CD4-positive, alpha-beta T cell treated with Interleukin-17A for 4 hours (primary cell): ENCODE measurements around the gene SHFL.

Experiments
- DNase-seq: peaks from one replicate; pipeline ENCODE4 v3.0.0-alpha.2; 2020; ENCODE audit warnings: mixed read lengths

SHFL gene

DNA sequence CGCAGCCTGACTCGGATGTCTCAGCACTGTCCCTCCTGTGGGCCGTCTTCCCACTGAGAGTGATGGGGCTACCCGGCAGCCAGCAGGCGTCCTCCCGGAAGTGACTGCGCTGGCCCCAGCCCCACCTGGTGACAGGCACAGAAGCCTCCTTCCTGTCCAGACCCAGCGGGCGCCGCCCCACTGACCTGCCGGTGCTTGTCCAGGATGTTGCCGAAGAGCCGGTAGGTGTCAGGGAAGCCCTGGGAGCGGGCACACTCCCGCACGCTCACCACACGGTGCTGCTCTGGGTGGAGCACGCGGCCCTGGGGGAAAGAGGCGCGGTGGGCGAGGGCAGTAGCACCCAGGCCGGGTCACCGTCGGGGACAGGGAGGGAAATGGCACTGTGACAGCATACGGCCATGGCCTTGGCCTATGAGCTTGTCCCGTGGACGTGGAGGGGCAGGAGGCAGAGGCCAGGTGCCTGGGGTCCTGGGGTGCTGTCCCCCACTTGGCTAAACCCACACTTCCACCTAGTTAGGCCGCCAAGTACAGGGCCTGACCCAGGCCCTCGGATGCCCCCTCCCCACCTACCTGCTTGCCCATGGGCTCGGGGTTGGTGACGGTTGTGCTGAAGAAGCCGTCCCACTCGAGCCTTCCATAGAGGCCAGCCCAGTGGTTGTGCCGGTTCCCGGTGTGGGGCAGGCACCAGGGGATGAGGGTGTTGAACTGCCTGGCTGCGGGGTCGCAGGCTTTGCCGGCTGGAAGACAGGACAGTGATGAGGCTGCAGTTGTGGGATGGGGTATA lies 49.6 kb downstream of the SHFL start:
- no peak for DNase-seq

DNA sequence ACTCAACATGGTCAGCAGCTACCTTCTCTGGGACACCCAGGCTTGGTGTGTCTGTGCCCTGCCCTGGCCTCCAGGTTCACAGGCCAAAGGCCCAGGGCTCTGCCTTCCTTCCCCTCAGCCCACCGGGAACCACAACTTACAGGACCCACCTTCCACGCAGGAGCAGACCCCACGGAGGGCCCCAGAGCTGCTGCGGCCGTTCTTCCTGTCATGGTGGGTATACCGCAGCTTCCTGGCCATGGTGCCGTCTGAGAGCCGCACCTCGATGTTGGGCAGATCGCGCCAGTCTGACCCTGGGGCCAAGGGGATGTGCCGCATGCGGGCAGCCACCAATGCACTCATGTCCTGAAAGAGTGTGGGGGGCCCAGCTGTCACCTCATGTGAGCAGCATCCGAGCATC lies 50.8 kb downstream of the SHFL start:
- no peak for DNase-seq

DNA sequence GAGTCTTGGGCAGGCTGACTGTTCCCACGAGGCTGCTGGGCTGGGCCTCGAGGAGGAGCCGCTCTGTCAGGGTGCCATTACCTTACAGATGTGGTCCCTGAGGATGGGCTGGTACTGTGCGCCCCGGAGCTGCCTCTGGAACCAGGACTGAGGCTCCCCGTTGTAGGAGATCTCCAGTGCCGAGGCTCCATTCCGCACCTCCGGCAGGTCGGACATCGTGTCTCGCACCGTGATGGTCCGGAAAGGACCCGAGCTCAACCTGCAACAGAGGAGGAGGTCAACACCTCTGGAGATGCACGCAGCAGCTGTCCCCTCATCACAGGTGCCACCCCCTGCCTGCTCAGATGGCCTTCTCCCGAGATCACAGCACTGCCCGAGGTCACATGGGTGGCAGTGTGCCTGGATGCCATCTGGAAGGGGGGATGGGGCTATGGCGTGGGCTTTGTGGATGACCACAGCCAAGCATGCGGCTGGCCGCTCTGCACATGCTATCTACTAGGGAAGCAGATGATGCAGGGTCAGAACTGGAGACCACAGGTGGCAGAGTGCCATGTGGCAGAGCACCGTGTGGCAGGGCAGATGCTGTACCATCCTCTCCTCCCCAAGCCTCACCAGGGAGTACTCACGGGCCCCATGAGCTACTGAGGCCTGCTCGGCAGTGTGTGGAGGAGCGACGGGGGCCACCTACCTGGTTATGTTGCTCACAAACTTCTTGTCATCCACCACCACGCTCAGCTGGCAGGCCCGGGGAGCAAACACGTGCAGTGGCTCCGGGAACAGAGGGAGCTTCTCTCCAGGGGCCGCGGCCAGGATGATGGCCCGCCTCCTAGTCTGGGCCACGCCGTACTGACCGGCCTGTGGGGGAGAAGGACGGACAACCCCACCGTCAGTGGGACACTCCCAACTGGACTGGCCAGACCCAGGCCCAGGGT lies 51.9 kb downstream of the SHFL start:
- DNase-seq: no peak

DNA sequence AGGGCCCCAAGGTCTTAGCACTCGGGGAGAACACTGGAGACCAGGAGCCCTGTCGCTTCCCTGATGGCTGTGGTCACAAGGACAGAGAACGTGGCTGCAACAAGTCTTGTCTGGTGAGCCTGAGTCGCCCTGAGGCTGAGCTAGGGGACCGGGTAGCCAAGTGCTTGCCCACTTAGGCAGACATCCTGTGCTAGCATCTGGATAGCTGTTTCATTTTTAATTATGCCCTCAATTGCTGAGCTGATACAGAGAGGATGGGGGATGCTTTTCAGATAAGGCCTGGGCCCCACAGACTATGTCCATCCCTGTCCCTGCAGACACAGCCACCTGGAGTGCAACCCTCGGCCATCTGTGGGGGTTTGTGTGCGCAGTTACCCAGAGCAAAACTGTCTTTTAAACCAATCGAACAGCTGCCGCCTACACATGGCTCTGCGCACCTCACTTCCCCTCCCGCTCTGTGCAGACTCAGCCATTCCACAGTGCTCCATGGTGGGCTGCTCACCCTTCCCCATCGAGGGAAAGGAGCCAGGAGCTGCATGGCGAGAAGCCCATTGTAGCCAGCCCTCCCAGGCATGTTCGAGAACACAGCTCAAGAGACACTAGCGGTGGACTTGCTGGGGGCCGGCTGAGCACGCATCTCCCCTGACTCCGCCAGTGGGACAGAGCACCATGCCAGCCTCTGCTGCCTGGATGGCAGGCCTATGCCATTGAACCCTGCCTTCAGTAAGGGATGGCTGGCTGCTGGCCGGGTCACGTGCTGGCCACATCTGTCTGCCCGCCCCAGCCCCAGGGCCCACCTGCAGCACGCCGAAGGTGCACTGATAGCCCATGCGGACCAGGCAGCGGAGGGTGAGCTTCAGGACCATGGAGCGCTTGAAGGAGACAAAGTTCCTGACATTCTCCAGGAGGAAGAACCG lies 53.0 kb downstream of the SHFL start:
- DNase-seq: no peak

DNA sequence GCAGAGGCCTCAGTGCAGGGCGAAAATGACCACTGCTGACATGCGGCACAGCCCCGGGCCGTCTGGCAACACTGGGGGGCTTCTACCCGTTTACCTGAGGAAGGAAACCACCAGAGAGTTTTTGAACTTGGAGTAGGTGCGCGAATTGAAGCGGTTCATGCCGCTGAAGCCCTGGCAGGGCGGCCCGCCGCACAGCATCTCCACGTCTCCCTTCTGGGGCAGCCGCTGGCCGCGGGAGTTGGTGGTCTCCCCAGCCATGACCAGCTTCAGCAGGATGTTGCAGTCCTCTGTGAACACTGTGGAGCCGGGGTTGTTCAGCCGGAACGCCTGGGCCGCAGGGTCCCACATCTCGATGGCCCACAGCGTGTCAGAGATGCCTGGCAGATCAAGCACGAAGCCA lies 53.8 kb downstream of the SHFL start:
- no peak for DNase-seq

DNA sequence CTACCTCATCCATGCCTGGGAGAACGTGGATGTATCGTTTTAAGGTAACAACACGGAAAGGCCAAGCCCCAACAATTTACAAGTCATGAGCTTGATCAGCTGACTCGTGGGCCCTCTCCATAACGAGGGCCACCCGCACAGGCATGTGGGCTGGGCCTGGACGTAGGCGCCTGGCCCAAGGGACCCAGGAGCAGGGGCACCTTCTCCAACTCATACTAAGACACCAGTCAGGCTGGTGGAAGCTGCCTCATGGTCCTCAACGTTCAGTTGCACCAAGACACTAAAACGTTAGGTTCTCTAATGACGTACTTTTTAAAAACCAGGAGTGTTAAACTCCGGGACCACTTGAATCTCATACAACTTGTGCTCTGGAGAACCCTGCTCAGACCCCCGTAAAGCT lies 55.4 kb downstream of the SHFL start:
- DNase-seq: no peak

DNA sequence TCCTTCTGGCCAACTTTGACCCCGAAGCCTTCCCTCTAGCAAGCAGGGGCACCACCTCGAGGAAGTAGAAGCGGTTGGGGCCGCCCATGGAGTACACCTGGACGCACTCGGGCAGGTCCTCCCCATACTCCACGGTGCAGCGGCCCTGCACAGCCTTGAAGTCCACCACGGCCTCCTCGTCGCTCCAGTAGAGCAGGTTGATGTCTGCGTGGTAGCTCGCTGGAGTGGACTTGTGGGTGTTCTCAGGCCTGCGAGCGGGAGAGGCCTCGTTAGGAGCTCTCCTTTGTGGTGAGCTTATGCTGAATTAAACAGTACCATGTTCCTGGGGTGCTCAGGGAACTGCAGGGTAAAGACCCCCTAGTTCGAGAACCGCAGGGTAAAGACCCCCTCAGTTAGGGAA lies 55.9 kb downstream of the SHFL start:
- no peak for DNase-seq
